Tibial artery (tissue), 4 donors: Measurements from ENCODE around the gene CERS6.

Source experiments
- DNase-seq, 2 donors: peaks; one replicate each; pipeline ENCODE4 v3.0.0-alpha.2; 2019
- H3K27ac ChIP-seq, 2 donors: fragments of 200-600 bp; sonication (generic) in 1 of 2; 1 replicate in 1 of 2; 2 replicates in 1 of 2; pipeline ENCODE4 v1.5.1; 2018 to 2019; ENCODE audit warnings: mild to moderate bottlenecking in 1 of 2
- H3K27me3 ChIP-seq, 2 donors: fragments of 200-600 bp; sonication (generic) in 1 of 2; one replicate each; pipeline versions ENCODE4 v1.5.1 to v1.6.0; 2016 to 2019
- H3K36me3 ChIP-seq, 3 donors: fragments of 200-600 bp; sonication (generic) in 2 of 3; one replicate each; pipeline ENCODE4 v1.5.1; 2016 to 2019; ENCODE audit warnings: mild to moderate bottlenecking in 2 of 3
- H3K4me1 ChIP-seq, 4 donors: fragments of 200-600 bp; sonication (generic) in 2 of 4; 1 replicate in 3 of 4; 2 replicates in 1 of 4; pipeline ENCODE4 v1.5.1; 2016 to 2019
- H3K4me3 ChIP-seq, 2 donors: fragments of 200-600 bp; sonication (generic) in 1 of 2; 1 replicate in 1 of 2; 2 replicates in 1 of 2; pipeline ENCODE4 v1.5.1; 2018 to 2019; ENCODE audit warnings: mild to moderate bottlenecking in 2 of 2
- H3K9me3 ChIP-seq, 3 donors: fragments of 200-600 bp; sonication (generic) in 1 of 3; one replicate each; pipeline ENCODE4 v1.5.1; 2016 to 2019
- CTCF ChIP-seq, 2 experiments: fragments of 200-600 bp in 1 of 2; fragments of 450-650 bp in 1 of 2; IDR thresholded peaks; one replicate each; pipeline ENCODE4 v1.5.1; 2017 to 2019; ENCODE audit warnings: antibody characterized with exemption in 2 of 2, mild to moderate bottlenecking in 1 of 2, moderate library complexity in 1 of 2
- intact Hi-C: fragments of 100-400 bp; cut with DNase I; formaldehyde crosslinking; loops from one replicate; pipeline ENCODE4 v1.15.0; 2023; ENCODE audit warnings: low total_unique reads

Gene CERS6

GRCh38 chr2:168601741-168602140 is 145.7 kb downstream of the CERS6 start:
- intact Hi-C loops = no loop called here
- no peak for DNase-seq
- Histone ChIP-seq H3K4me3 (no peak overlapping the region), H3K27me3 (no peaks in the 10 kb centered on the region), H3K36me3 (no peaks in the 10 kb centered on the region), H3K9me3 (peaks cover 0 to 14% (median 12%) of the 10 kb centered on the region in 3 donors), H3K27ac (no peak overlapping the region), H3K4me1 (peaks cover 0 to 4% (median 0%) of the 10 kb centered on the region in 4 donors)
- TF ChIP-seq CTCF (IDR thresholded peaks at IDR 0.05) = no peak

GRCh38 chr2:168602379-168602778 is 146.3 kb downstream of the CERS6 start:
- TF ChIP-seq CTCF (IDR thresholded peaks at IDR 0.05) = no peak
- Histone ChIP-seq H3K27me3 (no peaks in the 10 kb centered on the region), H3K4me1 (peaks cover 0 to 4% (median 0%) of the 10 kb centered on the region in 4 donors), H3K36me3 (no peaks in the 10 kb centered on the region), H3K4me3 (no peak overlapping the region), H3K9me3 (peaks cover 0 to 14% (median 12%) of the 10 kb centered on the region in 3 donors), H3K27ac (no peak overlapping the region)
- intact Hi-C loops = no loop called here
- DNase-seq = no peak

GRCh38 chr2:168602846-168603401 is 146.9 kb downstream of the CERS6 start:
- TF ChIP-seq CTCF (IDR thresholded peaks at IDR 0.05) = no peak
- no peak for DNase-seq
- H3K36me3 ChIP-seq = no peaks in the 10 kb centered on the region
- intact Hi-C loops = no loop called here
- no peak overlapping the region for H3K4me3 ChIP-seq
- peaks cover 0 to 14% (median 12%) of the 10 kb centered on the region in 3 donors for H3K9me3 ChIP-seq
- no peak overlapping the region for H3K27ac ChIP-seq
- H3K4me1 ChIP-seq = peaks cover 0 to 4% (median 0%) of the 10 kb centered on the region in 4 donors
- H3K27me3 ChIP-seq = no peaks in the 10 kb centered on the region

- DNase-seq = no peak
- Histone ChIP-seq H3K36me3 (no peaks in the 10 kb centered on the region), H3K27me3 (no peaks in the 10 kb centered on the region), H3K4me1 (peaks cover 0 to 4% (median 0%) of the 10 kb centered on the region in 4 donors), H3K27ac (no peak overlapping the region), H3K9me3 (peaks cover 0 to 14% (median 12%) of the 10 kb centered on the region in 3 donors), H3K4me3 (no peak overlapping the region)
- no peak for TF ChIP-seq CTCF (IDR thresholded peaks at IDR 0.05)
- intact Hi-C loops = no loop called here
Observed at GRCh38 chr2:168603439-168603961, 147.4 kb downstream of the CERS6 start.

- no peak for TF ChIP-seq CTCF (IDR thresholded peaks at IDR 0.05)
- intact Hi-C loops = no loop called here
Observed at GRCh38 chr2:168604252-168604651, 148.2 kb downstream of the CERS6 start.

More at GRCh38 chr2:168604252-168604651, 148.2 kb downstream of the CERS6 start:
- H3K27ac ChIP-seq = no peak overlapping the region
- DNase-seq = no peak
- peaks cover 0 to 4% (median 0%) of the 10 kb centered on the region in 4 donors for H3K4me1 ChIP-seq
- H3K27me3 ChIP-seq = no peaks in the 10 kb centered on the region
- peaks cover 0 to 14% (median 12%) of the 10 kb centered on the region in 3 donors for H3K9me3 ChIP-seq
- H3K4me3 ChIP-seq = no peak overlapping the region
- H3K36me3 ChIP-seq = no peaks in the 10 kb centered on the region
